ENCODE data around the gene CDC42EP3. TPM values are rescaled to one million over a fixed set of nuclear protein-coding genes. Genes with fewer than 3 reads are reported as not detected.

Gene CDC42EP3
- total RNA-seq, 1 experiment from 2014 or later = 29.4 TPM

- BruUV-seq (replicated peaks) = no TSS peak
- H3K27ac Mint-ChIP-seq (ENCODE audit: unreplicated experiment) = no peak overlapping the region
- no peak overlapping the region for H3K4me3 Mint-ChIP-seq (ENCODE audit: low read depth, unreplicated experiment)
- H3K27me3 Mint-ChIP-seq (ENCODE audit: unreplicated experiment) = no peaks in the 10 kb centered on the region
- no peak for DNase-seq
- H3K9me3 Mint-ChIP-seq (ENCODE audit: low read depth, unreplicated experiment) = no peaks in the 10 kb centered on the region
- CTCF ChIA-PET = no interaction called here
- TF ChIP-seq CTCF (IDR thresholded peaks at IDR 0.05; ENCODE audit: unreplicated experiment) = no peak
- intact Hi-C loops (cut with micrococcal nuclease; ENCODE audit: unreplicated experiment) = no loop called here
- no peaks in the 10 kb centered on the region for H3K36me3 Mint-ChIP-seq (ENCODE audit: insufficient read depth, unreplicated experiment)
- H3K4me1 Mint-ChIP-seq (ENCODE audit: low read depth, unreplicated experiment) = no peaks in the 10 kb centered on the region
Observed at GRCh38 chr2:37604716-37605115, 66.7 kb downstream of the CDC42EP3 start.

DNA sequence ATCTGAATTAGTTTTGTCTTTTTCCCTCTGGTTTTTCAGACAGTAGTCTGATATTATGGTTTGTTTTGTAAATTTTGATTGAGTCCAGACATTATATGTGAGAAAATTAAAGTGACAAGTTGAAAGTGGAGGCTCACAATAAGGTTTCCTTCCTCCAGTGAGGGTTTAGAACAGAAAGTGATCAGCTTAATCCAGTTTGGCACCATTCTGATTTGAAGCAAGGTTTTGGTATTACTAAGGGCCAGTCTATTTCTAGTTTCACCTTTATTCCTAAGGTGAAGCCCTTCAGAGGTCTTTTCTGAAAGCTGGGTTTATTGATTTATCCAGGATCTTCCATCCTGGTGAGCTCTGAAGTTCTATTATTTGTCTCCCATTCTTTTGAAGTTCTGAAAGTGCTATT lies 68.7 kb downstream of the CDC42EP3 start:
- intact Hi-C loops (cut with micrococcal nuclease; ENCODE audit: unreplicated experiment) = no loop called here
- H3K9me3 Mint-ChIP-seq (ENCODE audit: low read depth, unreplicated experiment) = peaks cover 2% of the 10 kb centered on the region
- no peak overlapping the region for H3K4me3 Mint-ChIP-seq (ENCODE audit: low read depth, unreplicated experiment)
- CTCF ChIA-PET = interaction anchor here (0.5 kb wide), 1 partner anchor 286 kb away, joined by 3 read pairs; no protein-coding TSS in a partner anchor
- no TSS peak for BruUV-seq (replicated peaks)
- H3K4me1 Mint-ChIP-seq (ENCODE audit: low read depth, unreplicated experiment) = no peaks in the 10 kb centered on the region
- no peak for DNase-seq
- H3K36me3 Mint-ChIP-seq (ENCODE audit: insufficient read depth, unreplicated experiment) = no peaks in the 10 kb centered on the region
- no peaks in the 10 kb centered on the region for H3K27me3 Mint-ChIP-seq (ENCODE audit: unreplicated experiment)
- TF ChIP-seq CTCF (IDR thresholded peaks at IDR 0.05; ENCODE audit: unreplicated experiment) = no peak
- no peak overlapping the region for H3K27ac Mint-ChIP-seq (ENCODE audit: unreplicated experiment)

DNA sequence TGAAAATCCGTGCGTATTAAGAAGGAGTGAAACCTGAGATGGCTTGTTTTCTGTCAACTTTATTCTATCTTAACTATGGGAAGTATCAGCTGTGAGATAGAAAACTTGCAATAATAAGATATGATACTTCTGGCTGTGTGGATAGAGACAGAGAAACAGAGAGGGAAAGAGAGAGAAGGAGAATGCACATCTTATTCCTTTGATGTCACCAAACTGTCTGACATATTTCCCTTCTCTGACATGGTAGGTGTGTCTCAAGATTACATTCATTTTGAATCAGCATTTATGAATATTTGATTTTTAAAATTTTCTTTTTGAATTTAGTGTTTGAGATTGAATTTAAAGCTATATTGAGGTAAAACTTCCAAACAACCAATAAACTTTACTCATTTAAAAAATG lies 69.4 kb downstream of the CDC42EP3 start:
- intact Hi-C loops (cut with micrococcal nuclease; ENCODE audit: unreplicated experiment) = no loop called here
- Mint-ChIP-seq H3K27ac (ENCODE audit: unreplicated experiment) (no peak overlapping the region), H3K4me1 (ENCODE audit: low read depth, unreplicated experiment) (no peaks in the 10 kb centered on the region), H3K36me3 (ENCODE audit: insufficient read depth, unreplicated experiment) (no peaks in the 10 kb centered on the region), H3K4me3 (ENCODE audit: low read depth, unreplicated experiment) (no peak overlapping the region), H3K9me3 (ENCODE audit: low read depth, unreplicated experiment) (peaks cover 2% of the 10 kb centered on the region), H3K27me3 (ENCODE audit: unreplicated experiment) (no peaks in the 10 kb centered on the region)
- no peak for DNase-seq
- TF ChIP-seq CTCF (IDR thresholded peaks at IDR 0.05; ENCODE audit: unreplicated experiment) = no peak
- no TSS peak for BruUV-seq (replicated peaks)
- CTCF ChIA-PET = interaction anchor here (0.5 kb wide), 1 partner anchor 287 kb away, joined by 3 read pairs; no protein-coding TSS in a partner anchor

DNA sequence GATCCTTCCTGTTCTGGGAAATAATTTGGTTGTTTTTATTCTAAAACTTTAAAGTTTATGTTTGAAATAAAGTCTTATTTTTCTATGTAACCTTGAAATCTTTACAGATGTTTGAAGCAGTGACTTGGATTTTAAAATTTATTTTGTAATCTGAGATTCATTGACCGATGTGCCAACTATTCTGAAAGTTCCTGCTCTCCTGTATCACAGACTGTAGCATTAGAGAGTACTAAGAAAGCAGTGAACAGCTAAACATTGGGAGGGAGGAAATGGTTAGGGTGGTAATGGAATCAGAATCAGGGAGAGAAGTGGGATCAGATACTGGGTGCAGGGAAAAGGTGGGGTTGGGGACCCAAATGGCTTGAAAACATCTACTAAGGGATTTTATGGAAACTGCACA lies 69.9 kb downstream of the CDC42EP3 start:
- H3K9me3 Mint-ChIP-seq (ENCODE audit: low read depth, unreplicated experiment) = peaks cover 2% of the 10 kb centered on the region
- no TSS peak for BruUV-seq (replicated peaks)
- TF ChIP-seq CTCF (IDR thresholded peaks at IDR 0.05; ENCODE audit: unreplicated experiment) = no peak
- CTCF ChIA-PET = no interaction called here
- intact Hi-C loops (cut with micrococcal nuclease; ENCODE audit: unreplicated experiment) = no loop called here
- H3K4me1 Mint-ChIP-seq (ENCODE audit: low read depth, unreplicated experiment) = no peaks in the 10 kb centered on the region
- H3K27ac Mint-ChIP-seq (ENCODE audit: unreplicated experiment) = no peak overlapping the region
- no peak for DNase-seq
- H3K27me3 Mint-ChIP-seq (ENCODE audit: unreplicated experiment) = no peaks in the 10 kb centered on the region
- no peaks in the 10 kb centered on the region for H3K36me3 Mint-ChIP-seq (ENCODE audit: insufficient read depth, unreplicated experiment)
- H3K4me3 Mint-ChIP-seq (ENCODE audit: low read depth, unreplicated experiment) = no peak overlapping the region

Data from Calu3 (cell line).